HG03064 (cell line): ENCODE results near the gene CLSTN2.

Source experiments
- ATAC-seq: cut with Tn5 transposase; IDR thresholded peaks from one replicate; pipeline ENCODE4 v1.9.1; 2021; ENCODE audit warnings: low read depth; ENCODE audit not compliant: unreplicated experiment

The CLSTN2 gene

DNA sequence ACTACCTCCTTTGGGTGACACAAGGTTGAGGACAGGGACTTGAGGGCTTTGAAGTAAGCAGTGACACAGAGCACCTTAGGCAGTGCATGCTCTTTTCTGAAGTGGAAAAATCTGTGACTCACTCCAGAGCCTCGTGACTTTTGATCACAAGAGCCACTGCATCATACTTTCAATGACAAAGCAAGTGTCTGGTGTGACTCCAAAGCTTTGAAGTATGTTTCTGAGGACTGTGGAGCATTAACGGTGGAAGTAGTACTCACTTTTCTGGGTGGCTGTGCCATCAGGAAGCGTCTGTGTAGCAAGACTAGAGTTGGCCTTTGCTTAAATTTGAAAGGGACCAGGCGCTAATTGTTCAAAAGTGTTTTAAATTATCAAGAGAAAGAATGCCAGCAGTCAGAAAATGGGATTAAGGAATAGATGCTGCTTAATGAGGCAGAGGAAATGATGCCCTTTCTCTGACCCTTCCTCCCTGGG lies 532.2 kb downstream of the CLSTN2 start:
- no peak for ATAC-seq

GRCh38 chr3:140467796-140468315 lies 532.9 kb downstream of the CLSTN2 start:
- no peak for ATAC-seq

- no peak for ATAC-seq
These were observed 533.4 kb downstream of the CLSTN2 start for GRCh38 chr3:140468407-140468806.

DNA sequence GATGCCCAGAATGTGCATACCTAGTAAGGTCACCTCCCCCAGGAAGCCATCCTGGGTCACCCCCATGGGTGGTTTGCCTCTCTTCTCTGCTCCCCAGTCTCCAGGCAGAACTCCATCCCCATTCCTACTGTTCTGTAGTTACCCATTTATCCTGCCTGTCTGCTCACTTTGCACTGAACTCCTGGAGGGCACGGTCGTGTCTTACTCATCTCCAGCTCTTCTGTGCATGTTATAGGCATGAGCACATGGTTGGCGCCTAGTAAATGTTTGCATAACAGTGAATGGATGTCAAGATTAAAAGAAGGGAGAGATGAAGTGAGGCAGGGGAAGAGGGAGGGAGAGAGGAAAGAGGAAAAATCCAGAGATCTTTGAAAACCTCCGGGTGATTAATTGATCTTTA lies 534.5 kb downstream of the CLSTN2 start:
- ATAC-seq: no peak

DNA sequence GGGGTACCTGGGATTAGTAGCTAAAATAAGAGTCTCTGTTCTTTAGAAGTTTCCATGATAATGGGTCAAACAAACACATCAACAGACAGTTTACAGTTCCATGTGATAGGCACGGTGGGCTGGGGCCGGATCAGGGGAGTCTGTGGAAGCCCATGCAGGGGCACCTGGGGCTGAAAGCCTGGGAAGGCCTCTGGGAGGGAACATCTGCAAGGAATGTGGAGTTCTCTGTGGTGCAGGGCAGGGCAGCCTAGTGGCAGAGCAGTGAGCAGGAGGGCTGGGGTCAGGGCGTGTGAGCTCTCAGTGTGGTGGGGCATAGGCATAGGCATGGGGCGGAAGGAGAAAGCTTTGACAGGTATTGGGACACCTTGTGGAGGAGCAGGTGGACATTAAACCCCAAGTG lies 535.2 kb downstream of the CLSTN2 start:
- ATAC-seq: no peak

GRCh38 chr3:140470962-140471361 lies 536.0 kb downstream of the CLSTN2 start:
- ATAC-seq: no peak

GRCh38 chr3:140472306-140473020 lies 537.5 kb downstream of the CLSTN2 start:
- no peak for ATAC-seq

DNA sequence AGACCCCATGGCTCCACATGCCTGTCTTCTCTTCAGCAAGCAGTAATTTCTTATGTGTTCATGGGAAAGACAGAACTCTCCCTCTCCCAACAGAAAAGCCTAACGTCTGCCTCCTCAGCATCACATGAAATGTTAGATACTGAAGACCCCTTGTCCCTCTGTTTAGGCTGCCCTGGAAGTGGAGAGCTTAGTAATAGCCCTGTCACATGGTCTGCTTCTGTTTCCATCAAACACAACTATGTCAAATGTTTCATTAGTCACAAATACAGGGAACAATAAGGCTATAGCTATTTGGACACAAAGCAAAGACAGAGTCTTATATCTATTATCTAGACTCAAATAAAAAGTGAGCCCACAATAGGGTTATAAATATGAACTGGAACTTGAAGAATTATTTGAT lies 552.6 kb downstream of the CLSTN2 start:
- ATAC-seq: no peak

DNA sequence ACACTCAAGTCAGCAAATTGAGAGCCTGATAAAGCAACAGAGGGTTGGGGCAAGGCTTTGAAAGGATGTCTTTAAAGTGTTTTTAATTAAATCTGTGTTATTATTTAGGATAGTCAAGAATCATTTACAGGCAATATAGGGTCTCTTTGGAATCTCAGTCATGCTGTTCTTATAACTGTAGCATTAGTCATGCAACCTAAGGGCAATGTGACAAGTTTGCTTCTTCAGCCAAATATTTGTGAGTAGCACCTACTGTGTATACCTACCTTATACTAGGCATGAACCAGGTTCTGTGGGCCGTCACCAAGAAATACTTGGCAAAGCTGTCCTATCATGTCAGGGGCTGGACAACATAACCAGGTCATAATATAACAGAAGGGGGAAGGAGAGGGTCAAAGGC lies 558.3 kb downstream of the CLSTN2 start:
- ATAC-seq: no peak

DNA sequence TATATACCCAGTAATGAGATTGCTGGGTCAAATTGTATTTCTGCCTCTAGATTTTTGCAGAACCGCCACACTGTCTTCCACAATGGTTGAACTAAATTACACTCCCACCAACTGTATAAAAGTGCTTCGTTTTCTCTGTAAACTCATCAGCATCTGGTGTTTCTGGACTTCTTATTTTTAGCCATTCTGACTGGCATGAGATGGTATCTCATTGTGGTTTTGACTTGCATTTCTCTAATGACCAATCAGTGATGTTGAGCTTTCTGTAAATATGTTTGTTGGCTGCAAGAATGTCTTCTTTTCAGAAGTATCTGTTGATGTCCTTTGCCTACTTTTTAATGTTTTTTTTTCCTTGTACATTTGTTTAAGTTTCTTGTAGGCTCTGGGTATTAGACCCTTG lies 560.0 kb downstream of the CLSTN2 start:
- ATAC-seq: no peak

- ATAC-seq: no peak
These were observed 562.3 kb downstream of the CLSTN2 start for GRCh38 chr3:140497331-140497730.

DNA sequence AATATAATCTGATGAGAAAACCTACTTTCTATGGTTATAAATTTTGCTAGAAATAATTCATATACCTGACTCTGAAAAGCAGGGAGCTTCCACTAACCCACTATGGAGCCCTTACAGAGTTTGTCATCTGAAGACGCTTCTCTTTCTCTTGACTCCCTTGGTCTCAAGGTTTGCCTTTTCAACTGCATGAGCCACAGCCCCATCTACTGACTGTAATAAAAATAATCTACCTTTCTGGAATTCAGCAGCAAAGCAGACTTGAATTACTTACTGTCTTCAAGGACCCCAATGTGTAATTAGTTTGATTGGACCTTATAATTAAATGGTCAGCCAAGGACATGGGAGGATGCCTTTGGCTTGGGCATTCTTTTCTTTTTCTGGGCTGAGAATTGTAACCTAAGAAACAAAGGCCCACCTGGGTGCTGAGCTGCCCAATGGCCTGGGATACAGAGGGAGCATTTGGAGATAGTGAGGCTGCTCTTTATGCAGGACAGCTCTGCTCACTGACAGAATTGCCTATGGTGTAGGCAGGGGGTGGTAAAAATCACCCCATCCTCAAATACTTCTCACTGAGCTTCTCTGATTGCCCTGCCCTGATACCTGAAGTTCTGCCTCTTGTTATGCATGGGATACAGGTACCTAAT lies 564.3 kb downstream of the CLSTN2 start:
- ATAC-seq: no peak

GRCh38 chr3:140500473-140500872 lies 565.5 kb downstream of the CLSTN2 start:
- no peak for ATAC-seq

DNA sequence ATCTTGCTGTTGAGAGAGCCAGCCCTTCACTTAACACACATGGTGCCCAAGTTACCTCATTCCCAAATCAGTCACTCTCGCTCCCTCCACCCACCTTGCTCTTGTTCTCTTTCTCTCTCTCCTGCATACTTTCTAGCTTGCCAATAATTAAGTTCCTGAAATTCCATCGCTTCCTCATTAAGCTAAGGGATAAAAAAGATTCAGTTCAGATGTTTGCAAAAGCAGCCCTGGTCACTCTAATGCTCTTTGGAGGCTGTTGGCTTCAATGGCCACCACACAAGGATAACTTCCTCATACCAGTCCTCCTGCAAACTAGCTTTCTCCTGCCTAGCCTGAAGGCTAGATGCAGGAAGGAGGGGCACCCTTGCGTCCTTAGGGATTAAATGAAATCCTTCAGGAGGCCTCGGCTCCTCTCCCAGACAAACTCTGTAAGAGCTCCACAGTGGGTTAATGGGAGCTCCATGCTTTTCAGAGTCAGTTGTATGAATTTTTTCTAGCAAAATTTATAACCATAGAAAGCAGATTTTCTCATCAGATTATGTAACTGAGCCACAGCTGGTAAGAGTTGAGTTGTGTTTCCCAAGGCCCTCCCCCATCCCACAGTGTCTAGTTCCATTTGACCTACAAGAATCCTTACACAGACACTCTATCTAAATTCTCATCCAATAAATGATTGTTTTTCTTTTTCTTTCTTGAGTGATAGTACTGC lies 566.2 kb downstream of the CLSTN2 start:
- ATAC-seq: no peak

GRCh38 chr3:140501770-140502364 lies 566.9 kb downstream of the CLSTN2 start:
- no peak for ATAC-seq

GRCh38 chr3:140505213-140505612 lies 570.2 kb downstream of the CLSTN2 start:
- ATAC-seq: peak; percentile 60

DNA sequence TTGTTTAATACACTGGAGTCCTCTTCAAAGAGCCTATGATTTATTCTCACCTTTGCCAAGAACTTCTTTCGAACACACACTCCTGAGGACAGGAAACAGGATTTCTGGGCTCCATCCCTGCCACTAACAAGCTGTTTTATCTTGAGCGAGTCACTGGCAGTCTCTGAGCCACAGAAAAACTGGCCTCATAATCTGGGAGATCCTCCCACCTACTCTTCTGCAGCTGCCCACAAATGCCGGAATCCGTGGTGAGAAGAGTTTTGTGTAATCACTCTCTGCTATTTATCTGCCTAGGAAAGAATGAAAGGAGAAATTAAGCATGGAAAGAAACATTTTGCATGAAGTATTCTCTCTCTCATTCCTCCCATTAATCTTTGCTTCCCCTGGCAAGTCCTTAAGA lies 570.9 kb downstream of the CLSTN2 start:
- ATAC-seq: no peak

GRCh38 chr3:140508550-140508949 lies 573.6 kb downstream of the CLSTN2 start:
- no peak for ATAC-seq

- no peak for ATAC-seq
These were observed 574.5 kb downstream of the CLSTN2 start for GRCh38 chr3:140509534-140509933.

GRCh38 chr3:140510303-140510861 lies 575.4 kb downstream of the CLSTN2 start:
- ATAC-seq: no peak
